H1 (cell line): Measurements from ENCODE around the gene DDX1. TPM values are rescaled to one million over a fixed set of nuclear protein-coding genes. Genes with fewer than 3 reads are reported as not detected.

ENCODE experiments used
- CTCF ChIA-PET: fragments of 300-600 bp; sonication (Branson Sonifier 250); formaldehyde crosslinking; loops from one replicate; lab custom pipeline; 2021; ENCODE audit not compliant: partially characterized antibody; lab: Charles Lee
- POLR2A ChIA-PET: fragments of 300-600 bp; sonication (Branson Sonifier 250); formaldehyde crosslinking; loops from one replicate; lab custom pipeline; 2021; ENCODE audit warnings: inconsistent platforms; ENCODE audit not compliant: partially characterized antibody; lab: Charles Lee
- DNase-seq, 2 experiments: peaks; one replicate each; pipeline versions ENCODE4 v3.0.0 to v3.0.0-alpha.2; 2010 to 2022; ENCODE audit warnings: low spot score in 2 of 2, low read depth in 1 of 2, mixed read lengths in 1 of 2
- FAIRE-seq: peaks from 2 replicates; lab custom pipeline; 2011; peaks lifted over from hg19 to GRCh38; lab: Jason Lieb, UNC
- H2AFZ ChIP-seq: 2 replicates; pipeline ENCODE4 v1.8.1; 2012; ENCODE audit warnings: low read length, inconsistent platforms
- H2AK5ac ChIP-seq: 2 replicates; pipeline ENCODE4 v1.6.1; 2013; ENCODE audit warnings: low read depth, low read length
- H2BK120ac ChIP-seq: replicated peaks from 2 replicates; pipeline ENCODE3; 2013; ENCODE audit warnings: low read depth, low read length, inconsistent platforms
- H2BK12ac ChIP-seq: 2 replicates; pipeline ENCODE4 v1.6.1; 2013; ENCODE audit warnings: low read depth, low read length
- H2BK15ac ChIP-seq: 2 replicates; pipeline ENCODE4 v1.6.1; 2013; ENCODE audit warnings: low read length
- H2BK20ac ChIP-seq: 2 replicates; pipeline ENCODE4 v1.6.1; 2013; ENCODE audit warnings: low read length
- H2BK5ac ChIP-seq: 2 replicates; pipeline ENCODE4 v1.6.1; 2013; ENCODE audit warnings: low read depth, low read length
- H3K14ac ChIP-seq: 2 replicates; pipeline ENCODE4 v1.6.1; 2013; ENCODE audit warnings: inconsistent platforms; ENCODE audit not compliant: insufficient read length
- H3K18ac ChIP-seq: 2 replicates; pipeline ENCODE4 v1.6.1; 2013; ENCODE audit warnings: low read length; ENCODE audit errors: extremely low read depth
- H3K23ac ChIP-seq: 2 replicates; pipeline ENCODE4 v1.6.1; 2013; ENCODE audit warnings: inconsistent platforms; ENCODE audit not compliant: insufficient read length
- H3K23me2 ChIP-seq: 2 replicates; pipeline ENCODE4 v1.6.1; 2013; ENCODE audit warnings: low read depth, low read length
- H3K27ac ChIP-seq: 2 replicates; pipeline ENCODE4 v1.6.1; 2011; ENCODE audit warnings: low read depth, low read length, inconsistent platforms
- H3K27me3 ChIP-seq, 4 experiments: replicated peaks in 1 of 4; 1 replicate in 1 of 4; 2 replicates in 3 of 4; pipeline versions ENCODE4 v1.6.1 to v1.8.1; 2011 to 2013; ENCODE audit warnings: low read length in 3 of 4, mild to moderate bottlenecking in 3 of 4, inconsistent platforms in 2 of 4, mixed read lengths in 2 of 4, moderate library complexity in 1 of 4; ENCODE audit not compliant: control insufficient read depth in 3 of 4, insufficient read depth in 3 of 4; ENCODE audit errors: extremely low read depth in 1 of 4
- H3K36me3 ChIP-seq, 4 experiments: 2 replicates each; pipeline versions ENCODE4 v1.6.1 to v1.8.1; 2011 to 2013; ENCODE audit warnings: mild to moderate bottlenecking in 4 of 4, low read length in 3 of 4, moderate library complexity in 2 of 4, control low read depth in 1 of 4, inconsistent platforms in 1 of 4; ENCODE audit not compliant: insufficient read depth in 4 of 4, control insufficient read depth in 2 of 4
- H3K4ac ChIP-seq: replicated peaks from 2 replicates; pipeline ENCODE3; 2013; ENCODE audit warnings: low read length, low read depth, mixed read lengths, inconsistent platforms; ENCODE audit not compliant: insufficient read length
- H3K4me1 ChIP-seq, 4 experiments: replicated peaks in 1 of 4; 1 replicate in 1 of 4; 2 replicates in 3 of 4; pipeline versions ENCODE4 v1.6.1 to v1.8.1; 2011 to 2013; ENCODE audit warnings: low read length in 3 of 4, inconsistent platforms in 2 of 4, mixed read lengths in 1 of 4; ENCODE audit not compliant: insufficient read depth in 4 of 4, control insufficient read depth in 3 of 4
- H3K4me2 ChIP-seq, 2 experiments: 2 replicates each; pipeline versions ENCODE4 v1.6.1 to v1.8.1; 2011 to 2013; ENCODE audit warnings: low read depth in 2 of 2, low read length in 2 of 2, control low read depth in 1 of 2, inconsistent platforms in 1 of 2, mild to moderate bottlenecking in 1 of 2; ENCODE audit not compliant: insufficient read depth in 1 of 2
- H3K4me3 ChIP-seq, 4 experiments: fragments of 200-600, 300-600 bp in 1 of 4; sonication (generic), shearing (Covaris generic), sonication (Bioruptor Twin) in 1 of 4; 2 replicates each; pipeline versions ENCODE4 v1.5.1 to v1.8.1; 2011 to 2016; ENCODE audit warnings: low read length in 4 of 4, low read depth in 3 of 4, control low read depth in 2 of 4, inconsistent platforms in 2 of 4, mild to moderate bottlenecking in 2 of 4, mixed read lengths in 1 of 4, moderate library complexity in 1 of 4; ENCODE audit not compliant: insufficient read depth in 2 of 4; ENCODE audit errors: extremely low read depth in 1 of 4
- H3K56ac ChIP-seq: replicated peaks from 2 replicates; pipeline ENCODE3; 2013; ENCODE audit warnings: low read depth, mild to moderate bottlenecking, mixed read lengths, low read length, inconsistent platforms; ENCODE audit not compliant: insufficient read length
- H3K79me1 ChIP-seq: 2 replicates; pipeline ENCODE4 v1.6.1; 2013; ENCODE audit warnings: low read depth, low read length, control low read depth
- H3K79me2 ChIP-seq, 2 experiments: 2 replicates each; pipeline versions ENCODE4 v1.6.1 to v1.8.1; 2012 to 2013; ENCODE audit warnings: low read length in 2 of 2, mild to moderate bottlenecking in 2 of 2, inconsistent platforms in 1 of 2; ENCODE audit not compliant: insufficient read depth in 2 of 2, control insufficient read depth in 1 of 2
- H3K9ac ChIP-seq, 4 experiments: replicated peaks in 1 of 4; 1 replicate in 1 of 4; 2 replicates in 3 of 4; pipeline versions ENCODE4 v1.6.1 to v1.8.1; 2011 to 2013; ENCODE audit warnings: low read depth in 3 of 4, low read length in 3 of 4, control low read depth in 2 of 4, mild to moderate bottlenecking in 2 of 4, moderate library complexity in 2 of 4, inconsistent platforms in 1 of 4; ENCODE audit errors: extremely low read depth in 1 of 4
- H3K9me3 ChIP-seq, 2 experiments: 2 replicates each; pipeline versions ENCODE4 v1.6.1 to v1.8.1; 2012 to 2013; ENCODE audit warnings: mild to moderate bottlenecking in 2 of 2, moderate library complexity in 2 of 2, control low read depth in 1 of 2, inconsistent platforms in 1 of 2, low read depth in 1 of 2, low read length in 1 of 2, mixed read lengths in 1 of 2; ENCODE audit not compliant: insufficient read depth in 2 of 2
- H4K20me1 ChIP-seq, 2 experiments: replicated peaks in 1 of 2; 2 replicates each; pipeline versions ENCODE3 to v1.8.1; 2011 to 2013; ENCODE audit warnings: inconsistent platforms in 2 of 2, low read length in 2 of 2, mild to moderate bottlenecking in 1 of 2; ENCODE audit not compliant: insufficient read depth in 2 of 2, control insufficient read depth in 1 of 2
- H4K5ac ChIP-seq: 2 replicates; pipeline ENCODE4 v1.6.1; 2013; ENCODE audit warnings: low read length, low read depth, mixed read lengths, inconsistent platforms; ENCODE audit not compliant: insufficient read length
- H4K8ac ChIP-seq: 2 replicates; pipeline ENCODE4 v1.8.0; 2013; ENCODE audit warnings: mild to moderate bottlenecking, moderate library complexity, low read length, inconsistent platforms; ENCODE audit not compliant: insufficient read depth; ENCODE audit errors: extremely low read depth
- H4K91ac ChIP-seq: replicated peaks from 2 replicates; pipeline ENCODE3; 2013; ENCODE audit warnings: low read length, mixed read lengths, inconsistent platforms; ENCODE audit not compliant: insufficient read length
- RXRA ChIP-seq: IDR thresholded peaks from 2 replicates; pipeline ENCODE4 v1.6.1; 2011; ENCODE audit warnings: low read depth, mild to moderate bottlenecking, low read length, moderate library complexity; ENCODE audit not compliant: insufficient read depth
- WGBS, 2 experiments: shearing (Covaris generic) in 1 of 2; methylation state at CpG; one replicate each; pipeline versions ENCODE4 v1.1.6 to v1.1.7; 2013 to 2015; ENCODE audit warnings: low lambda C conversion rate in 2 of 2, mixed read lengths in 2 of 2, inconsistent platforms in 1 of 2, low coverage in 1 of 2, missing lambda C conversion rate in 1 of 2; ENCODE audit not compliant: insufficient replicate concordance in 2 of 2, insufficient coverage in 1 of 2, insufficient read length in 1 of 2; ENCODE audit errors: extremely low coverage in 1 of 2, missing lambda C conversion rate in 1 of 2; 5-methylcytosine and 5-hydroxymethylcytosine counted together
- polyA plus RNA-seq, 7 experiments: library from polyadenylated mRNA; depleted of rRNA in 3 of 7; stranded (reverse) in 5 of 7; unstranded in 2 of 7; fragments of >200 nt in 5 of 7; fragments of 200-250 nt in 2 of 7; gene quantifications; 1 replicate in 5 of 7; 2 replicates in 1 of 7; 4 replicates in 1 of 7; pipeline versions ENCODE4 v1.2.1 to v1.2.3, GENCODE V29; 2011 to 2013; ENCODE audit warnings: missing spikeins in 2 of 7, mixed read lengths in 2 of 7
- total RNA-seq: library from RNA; stranded (reverse); fragmentation: NEBNext Ultra II Directional; extraction: Animal tissue kit (Norgen Biotek cat#: 25700); gene quantifications from 2 replicates; pipeline ENCODE4 v1.2.1, GENCODE V29; 2021

The DDX1 gene
- total and polyA plus RNA-seq, 2 of the 8 experiments (the other 6 are each of a cell fraction or from before 2014, with no cell fraction given) = 51.1 to 161 TPM

- H3K4ac ChIP-seq = no peak overlapping the region
- H3K23ac ChIP-seq = no peak overlapping the region
- H3K4me3 ChIP-seq = no peak overlapping the region
- H4K8ac ChIP-seq = no peak overlapping the region
- no peak overlapping the region for H3K4me2 ChIP-seq
- H2BK120ac ChIP-seq = no peak overlapping the region
- H3K9ac ChIP-seq = no peak overlapping the region
- peaks cover 8 to 34% of the 10 kb centered on the region in 2 experiments for H3K79me2 ChIP-seq
- no peak overlapping the region for H2BK20ac ChIP-seq
- no peaks in the 10 kb centered on the region for H3K79me1 ChIP-seq
- H4K5ac ChIP-seq = no peak overlapping the region
- H3K14ac ChIP-seq = no peak overlapping the region
- H2BK12ac ChIP-seq = no peak overlapping the region
- POLR2A ChIA-PET = interaction anchor here (2.0 kb wide), 1 partner anchor 23 kb away, joined by 4 read pairs; no protein-coding TSS in a partner anchor
- CTCF ChIA-PET = interaction anchor here (1.4 kb wide), 1 partner anchor 19 kb away, joined by 5 read pairs; no protein-coding TSS in a partner anchor
- H3K27ac ChIP-seq = no peak overlapping the region
- H2BK15ac ChIP-seq = no peak overlapping the region
- 93% methylated on average over 4 of the region's 4 CpGs; no CpG with 5 or more reads in 1 of the 2 experiments for WGBS, 2 experiments
- H3K23me2 ChIP-seq = peaks cover 3% of the 10 kb centered on the region; the same call in 1 of the 2 replicates
- no peak overlapping the region for H2AK5ac ChIP-seq
- no peaks in the 10 kb centered on the region for H3K27me3 ChIP-seq
- H4K91ac ChIP-seq = no peak overlapping the region
- peaks cover 0 to 3% (median 1%) of the 10 kb centered on the region in 4 experiments; a peak in 3 of 7 replicates for H3K4me1 ChIP-seq
- FAIRE-seq (no peak), DNase-seq (no peak)
- no peak overlapping the region for H3K56ac ChIP-seq
- peaks cover 15 to 60% (median 43%) of the 10 kb centered on the region in 4 experiments for H3K36me3 ChIP-seq
- H3K18ac ChIP-seq = no peak overlapping the region
- H4K20me1 ChIP-seq = peaks cover 0 to 4% of the 10 kb centered on the region in 2 experiments
- no peak overlapping the region for H2BK5ac ChIP-seq
- no peak overlapping the region for H2AFZ ChIP-seq
- no peaks in the 10 kb centered on the region for H3K9me3 ChIP-seq
- TF ChIP-seq RXRA = no peak
These were observed 4.3 kb downstream of the DDX1 start for GRCh38 chr2:15595936-15596335.
